Smooth muscle cell (in vitro differentiated cells): ENCODE results near the gene SIN3B. TPM values are rescaled to one million over a fixed set of nuclear protein-coding genes. Genes with fewer than 3 reads are reported as not detected.

Source experiments
- DNase-seq: peaks from one replicate; lab custom pipeline; 2025; ENCODE audit not compliant: unreplicated experiment; lab: John Stamatoyannopoulos, UW
- H2AFZ ChIP-seq: fragments of 200-600 bp; sonication (generic); 2 replicates; pipeline ENCODE4 v1.6.0; 2016; ENCODE audit warnings: antibody characterized with exemption, low read depth, mild to moderate bottlenecking
- H3F3A ChIP-seq: fragments of 200-600 bp; sonication (generic); 2 replicates; pipeline ENCODE4 v1.6.0; 2017; ENCODE audit warnings: antibody characterized with exemption, low read depth
- H3K27ac ChIP-seq: fragments of 200-600 bp; sonication (generic); 2 replicates; pipeline ENCODE4 v1.5.1; 2016; ENCODE audit warnings: low read depth, mild to moderate bottlenecking
- H3K27me3 ChIP-seq: fragments of 200-600 bp; sonication (generic); 2 replicates; pipeline ENCODE4 v1.6.1; 2016; ENCODE audit warnings: low read depth, mild to moderate bottlenecking
- H3K36me3 ChIP-seq: fragments of 200-600 bp; sonication (generic); 2 replicates; pipeline ENCODE4 v1.5.1; 2016; ENCODE audit warnings: low read depth
- H3K4me1 ChIP-seq: fragments of 200-600 bp; sonication (generic); 2 replicates; pipeline ENCODE4 v1.5.1; 2016; ENCODE audit warnings: low read depth
- H3K4me2 ChIP-seq: fragments of 200-600 bp; sonication (generic); 2 replicates; pipeline ENCODE4 v1.6.0; 2016; ENCODE audit warnings: mild to moderate bottlenecking
- H3K4me3 ChIP-seq: fragments of 200-600 bp; sonication (generic); 2 replicates; pipeline ENCODE4 v1.5.1; 2016; ENCODE audit warnings: mild to moderate bottlenecking
- H3K79me2 ChIP-seq: fragments of 200-600 bp; sonication (generic); 2 replicates; pipeline ENCODE4 v1.6.0; 2016; ENCODE audit warnings: low read depth, mild to moderate bottlenecking
- H3K9ac ChIP-seq: fragments of 200-600 bp; sonication (generic); 2 replicates; pipeline ENCODE4 v1.6.0; 2016; ENCODE audit warnings: low read depth
- H3K9me3 ChIP-seq: fragments of 200-600 bp; sonication (generic); replicated peaks from 2 replicates; pipeline ENCODE4 v1.5.1; 2016; ENCODE audit warnings: low read depth
- H4K20me1 ChIP-seq: fragments of 200-600 bp; sonication (generic); 2 replicates; pipeline ENCODE4 v1.6.0; 2016; ENCODE audit warnings: low read depth
- CTCF ChIP-seq: fragments of 200-600 bp; sonication (generic); IDR thresholded peaks from 2 replicates; pipeline ENCODE4 v1.5.1; 2017; ENCODE audit warnings: borderline replicate concordance, mild to moderate bottlenecking, antibody characterized with exemption; ENCODE audit not compliant: insufficient read depth, poor library complexity, severe bottlenecking
- WGBS: methylation state at CpG from one replicate; pipeline ENCODE4 v1.1.7; 2016; ENCODE audit warnings: low lambda C conversion rate; 5-methylcytosine and 5-hydroxymethylcytosine counted together
- polyA plus RNA-seq: library from polyadenylated mRNA; unstranded; fragments of >200 nt; fragmentation: Nextera tagmentation; extraction: Ambion mirVana; gene quantifications from 2 replicates; pipeline ENCODE4 v1.2.1, GENCODE V29; 2016
- total RNA-seq: library from RNA; depleted of rRNA; stranded (reverse); fragments of >200 nt; gene quantifications from 2 replicates; pipeline ENCODE4 v1.2.3, GENCODE V29; 2014

The SIN3B gene
- total and polyA plus RNA-seq, 2 experiments from 2014 or later: 16.5 to 25.1 TPM

GRCh38 chr19:16856091-16856490, 26.9 kb downstream of the SIN3B start:
- H3K36me3 ChIP-seq: no peaks in the 10 kb centered on the region
- H3K4me2 ChIP-seq: no peak overlapping the region

GRCh38 chr19:16859626-16860025, 30.4 kb downstream of the SIN3B start:
- Histone ChIP-seq H3K9me3 (no peaks in the 10 kb centered on the region), H3K79me2 (no peaks in the 10 kb centered on the region), H3K27ac (no peak overlapping the region), H3K27me3 (no peaks in the 10 kb centered on the region), H3K9ac (no peak overlapping the region), H2AFZ (no peak overlapping the region), H3K4me2 (no peak overlapping the region), H3K36me3 (no peaks in the 10 kb centered on the region), H3F3A (no peaks in the 10 kb centered on the region), H3K4me1 (no peaks in the 10 kb centered on the region), H4K20me1 (no peaks in the 10 kb centered on the region), H3K4me3 (no peak overlapping the region)
- no peak for DNase-seq
- 96% methylated on average over 7 of the region's 7 CpGs for WGBS
- TF ChIP-seq CTCF: no peak

More at GRCh38 chr19:16856091-16856490, 26.9 kb downstream of the SIN3B start:
- Histone ChIP-seq H3F3A (no peaks in the 10 kb centered on the region), H3K27ac (no peak overlapping the region), H3K79me2 (no peaks in the 10 kb centered on the region), H3K4me3 (no peak overlapping the region), H2AFZ (no peak overlapping the region), H3K27me3 (no peaks in the 10 kb centered on the region), H3K9me3 (no peaks in the 10 kb centered on the region), H4K20me1 (peaks cover 14% of the 10 kb centered on the region), H3K4me1 (no peaks in the 10 kb centered on the region), H3K9ac (no peak overlapping the region)
- no peak for TF ChIP-seq CTCF
- WGBS: 96% methylated on average over 9 of the region's 9 CpGs
- no peak for DNase-seq

GRCh38 chr19:16860118-16860517, 30.9 kb downstream of the SIN3B start:
- DNase-seq: no peak
- Histone ChIP-seq H3K36me3 (no peaks in the 10 kb centered on the region), H2AFZ (no peak overlapping the region), H4K20me1 (no peaks in the 10 kb centered on the region), H3K27ac (no peak overlapping the region), H3K4me1 (no peaks in the 10 kb centered on the region), H3K79me2 (no peaks in the 10 kb centered on the region), H3K4me2 (no peak overlapping the region), H3K9me3 (no peaks in the 10 kb centered on the region), H3K9ac (no peak overlapping the region), H3F3A (no peaks in the 10 kb centered on the region), H3K4me3 (no peak overlapping the region), H3K27me3 (no peaks in the 10 kb centered on the region)
- no peak for TF ChIP-seq CTCF
- WGBS: 94% methylated on average over 20 of the region's 20 CpGs

GRCh38 chr19:16861011-16861410, 31.8 kb downstream of the SIN3B start:
- H3F3A ChIP-seq: no peaks in the 10 kb centered on the region
- H3K36me3 ChIP-seq: no peaks in the 10 kb centered on the region
- no peak overlapping the region for H3K4me3 ChIP-seq
- 86% methylated on average over 3 of the region's 3 CpGs for WGBS
- DNase-seq: no peak
- H3K79me2 ChIP-seq: no peaks in the 10 kb centered on the region
- no peak overlapping the region for H3K27ac ChIP-seq
- no peak overlapping the region for H2AFZ ChIP-seq
- no peaks in the 10 kb centered on the region for H3K27me3 ChIP-seq
- H3K4me1 ChIP-seq: no peaks in the 10 kb centered on the region
- H3K9me3 ChIP-seq: no peaks in the 10 kb centered on the region
- no peak overlapping the region for H3K9ac ChIP-seq
- H4K20me1 ChIP-seq: no peaks in the 10 kb centered on the region
- no peak overlapping the region for H3K4me2 ChIP-seq
- TF ChIP-seq CTCF: no peak
